PC-3 (cell line): Measurements from ENCODE around the gene ATP11C. TPM values are rescaled to one million over a fixed set of nuclear protein-coding genes. Genes with fewer than 3 reads are reported as not detected.

Experiments used
- ATAC-seq: fragments of 200-7000 bp; cut with Tn5 transposase; 2 replicates; pipeline ENCODE4 v1.9.1; 2020; ENCODE audit warnings: mild to moderate bottlenecking, moderate library complexity
- BruUV-seq: library from RNA; stranded (reverse); fragments of 400-500 nt; replicated peaks from 2 replicates; lab custom pipeline; 2021; lab: Mats Ljungman, UMichigan
- CTCF ChIA-PET: fragments of 300-600 bp; sonication (Branson Sonifier 250); formaldehyde crosslinking; loops from one replicate; lab custom pipeline; 2022; ENCODE audit warnings: antibody characterized with exemption; lab: Charles Lee
- POLR2A ChIA-PET: fragments of 300-600 bp; sonication (Branson Sonifier 250); formaldehyde crosslinking; loops from one replicate; lab custom pipeline; 2022; ENCODE audit warnings: antibody characterized with exemption; ENCODE audit not compliant: unreplicated experiment; lab: Charles Lee
- DNase-seq: peaks from one replicate; pipeline ENCODE4 v3.0.0-alpha.2; 2015
- H2AFZ ChIP-seq: fragments of 300-600 bp; sonication (generic); 2 replicates; pipeline ENCODE4 v1.6.0; 2016; ENCODE audit warnings: antibody characterized with exemption, low read length
- H3F3A ChIP-seq: fragments of 300-600 bp; sonication (generic); one replicate; pipeline ENCODE4 v1.6.0; 2017; ENCODE audit warnings: antibody characterized with exemption, low read length, control low read depth, mild to moderate bottlenecking; ENCODE audit not compliant: unreplicated experiment
- H3K27ac ChIP-seq: fragments of 300-600 bp; sonication (generic); 2 replicates; pipeline ENCODE4 v1.5.1; 2016; ENCODE audit warnings: mild to moderate bottlenecking, low read length
- H3K27me3 ChIP-seq: fragments of 300-600 bp; sonication (generic); 2 replicates; pipeline ENCODE4 v1.6.1; 2016; ENCODE audit warnings: low read length, mixed read lengths
- H3K36me3 ChIP-seq: fragments of 300-600 bp; sonication (generic); 2 replicates; pipeline ENCODE4 v1.6.1; 2016; ENCODE audit warnings: low read depth, mixed run types, low read length, mixed read lengths
- H3K4me1 ChIP-seq: fragments of 300-600 bp; sonication (generic); 2 replicates; pipeline ENCODE4 v1.5.1; 2016; ENCODE audit warnings: low read length; ENCODE audit not compliant: insufficient read depth
- H3K4me2 ChIP-seq: fragments of 300-600 bp; sonication (generic); 2 replicates; pipeline ENCODE4 v1.6.0; 2016; ENCODE audit warnings: low read length
- H3K4me3 ChIP-seq: fragments of 300-600 bp; sonication (generic); 2 replicates; pipeline ENCODE4 v1.5.1; 2016; ENCODE audit warnings: mild to moderate bottlenecking, low read length, mixed read lengths
- H3K79me2 ChIP-seq: fragments of 300-600 bp; sonication (generic); 2 replicates; pipeline ENCODE4 v1.6.1; 2017; ENCODE audit warnings: low read length, mixed read lengths
- H3K9ac ChIP-seq: fragments of 300-600 bp; sonication (generic); 2 replicates; pipeline ENCODE4 v1.6.0; 2016; ENCODE audit warnings: mild to moderate bottlenecking, low read length
- H3K9me2 ChIP-seq: fragments of 300-600 bp; sonication (generic); replicated peaks from 2 replicates; pipeline ENCODE4 v1.6.1; 2016; ENCODE audit warnings: mixed run types, low read length, mixed read lengths
- H3K9me3 ChIP-seq: fragments of 300-600 bp; sonication (generic); 2 replicates; pipeline ENCODE4 v1.6.1; 2016; ENCODE audit warnings: low read length, mixed read lengths
- H4K20me1 ChIP-seq: fragments of 300-600 bp; sonication (generic); 2 replicates; pipeline ENCODE4 v1.6.1; 2016; ENCODE audit warnings: low read length, mixed read lengths
- CTCF ChIP-seq: fragments of 300-600 bp; sonication (generic); conservative IDR thresholded peaks from 2 replicates; pipeline ENCODE4 v1.5.1; 2017; ENCODE audit warnings: antibody characterized with exemption, low read depth, mild to moderate bottlenecking, low read length
- EZH2 ChIP-seq: fragments of 300-600 bp; sonication (generic); IDR thresholded peaks from one replicate; pipeline ENCODE4 v1.6.1; 2017; ENCODE audit warnings: antibody characterized with exemption, mild to moderate bottlenecking, low read length; ENCODE audit not compliant: unreplicated experiment
- EZH2phosphoT487 ChIP-seq: fragments of 300-600 bp; sonication (generic); IDR thresholded peaks from 2 replicates; pipeline ENCODE4 v1.6.1; 2018; ENCODE audit warnings: mild to moderate bottlenecking, antibody characterized with exemption, low read length, borderline replicate concordance
- intact Hi-C: fragments of 100-400 bp; cut with micrococcal nuclease; formaldehyde crosslinking; loops from 2 replicates; pipeline ENCODE4 v1.9.0; 2023
- total RNA-seq: library from RNA; depleted of rRNA; stranded (reverse); fragments of >200 nt; gene quantifications from 2 replicates; pipeline ENCODE4 v1.2.3, GENCODE V29; 2014

ATP11C gene
- total RNA-seq, 1 experiment from 2014 or later, result 25.8 TPM

GRCh38 chrX:139851730-139852129 is 81.1 kb downstream of the ATP11C start:
- no peak overlapping the region for H2AFZ ChIP-seq
- intact Hi-C loops, result no loop called here
- BruUV-seq, result no TSS peak
- CTCF ChIA-PET, result no interaction called here
- DNase-seq, result no peak
- ATAC-seq, result no peak
- H3K9ac ChIP-seq, result no peak overlapping the region
- TF ChIP-seq EZH2, result no peak
- no peak for TF ChIP-seq CTCF
- no peak for TF ChIP-seq EZH2phosphoT487
- H3F3A ChIP-seq, result no peaks in the 10 kb centered on the region
- H3K9me3 ChIP-seq, result no peaks in the 10 kb centered on the region
- H3K9me2 ChIP-seq, result no peaks in the 10 kb centered on the region
- no peak overlapping the region for H3K27ac ChIP-seq
- H4K20me1 ChIP-seq, result no peaks in the 10 kb centered on the region
- H3K4me2 ChIP-seq, result no peak overlapping the region
- no peaks in the 10 kb centered on the region for H3K27me3 ChIP-seq
- H3K79me2 ChIP-seq, result no peaks in the 10 kb centered on the region
- POLR2A ChIA-PET, result no interaction called here
- H3K4me1 ChIP-seq, result no peaks in the 10 kb centered on the region
- no peak overlapping the region for H3K4me3 ChIP-seq
- no peaks in the 10 kb centered on the region for H3K36me3 ChIP-seq

- no peaks in the 10 kb centered on the region for H3F3A ChIP-seq
- no peaks in the 10 kb centered on the region for H3K36me3 ChIP-seq
- no peaks in the 10 kb centered on the region for H3K79me2 ChIP-seq
- no peaks in the 10 kb centered on the region for H3K9me2 ChIP-seq
- DNase-seq (no peak), ATAC-seq (no peak)
- TF ChIP-seq EZH2 (no peak), CTCF (no peak)
- no peaks in the 10 kb centered on the region for H4K20me1 ChIP-seq
- ChIA-PET POLR2A (no interaction called here), CTCF (no interaction called here)
- no peak overlapping the region for H2AFZ ChIP-seq
- no peak overlapping the region for H3K4me2 ChIP-seq
- no peaks in the 10 kb centered on the region for H3K27me3 ChIP-seq
- H3K4me3 ChIP-seq, result no peak overlapping the region
- no peak overlapping the region for H3K27ac ChIP-seq
- no TSS peak for BruUV-seq
- H3K4me1 ChIP-seq, result no peaks in the 10 kb centered on the region
- intact Hi-C loops, result no loop called here
- no peaks in the 10 kb centered on the region for H3K9me3 ChIP-seq
- no peak overlapping the region for H3K9ac ChIP-seq
Observed at GRCh38 chrX:139850968-139851367, 81.9 kb downstream of the ATP11C start.

- no peak overlapping the region for H3K9ac ChIP-seq
- H3F3A ChIP-seq, result no peaks in the 10 kb centered on the region
- H3K4me1 ChIP-seq, result no peaks in the 10 kb centered on the region
- no peaks in the 10 kb centered on the region for H3K9me3 ChIP-seq
- ChIA-PET CTCF (no interaction called here), POLR2A (no interaction called here)
- no peaks in the 10 kb centered on the region for H3K9me2 ChIP-seq
- no peaks in the 10 kb centered on the region for H3K79me2 ChIP-seq
- H3K36me3 ChIP-seq, result no peaks in the 10 kb centered on the region
- ATAC-seq (no peak), DNase-seq (no peak)
- no peak overlapping the region for H2AFZ ChIP-seq
- H4K20me1 ChIP-seq, result no peaks in the 10 kb centered on the region
- TF ChIP-seq CTCF (no peak), EZH2phosphoT487 (no peak), EZH2 (no peak)
- no peak overlapping the region for H3K4me3 ChIP-seq
- no peak overlapping the region for H3K27ac ChIP-seq
- BruUV-seq, result no TSS peak
- H3K4me2 ChIP-seq, result no peak overlapping the region
- intact Hi-C loops, result no loop called here
- no peaks in the 10 kb centered on the region for H3K27me3 ChIP-seq
Observed at GRCh38 chrX:139844884-139845283, 88.0 kb downstream of the ATP11C start.
